Right lobe of liver (tissue), 6 donors: ENCODE data around the gene RUBCN. TPM values are rescaled to one million over a fixed set of nuclear protein-coding genes. Genes with fewer than 3 reads are reported as not detected.
A peak's percentile ranks its signal among the peaks of the same experiment; 100 is the strongest.
"Not testable (repeated sequence)": the region's sequence is repeated elsewhere in the genome, so short reads cannot be mapped to it uniquely, and the experiment has no call there.

Experiments
- ATAC-seq, 4 donors: fragments of 200-7000 bp; cut with Tn5 transposase; one replicate each; pipeline ENCODE4 v1.9.1; 2020; ENCODE audit warnings: mild to moderate bottlenecking in 4 of 4, moderate library complexity in 4 of 4
- DNase-seq, 3 donors: peaks; one replicate each; pipeline ENCODE4 v3.0.0-alpha.2; 2020
- H3K27ac ChIP-seq, 3 donors: fragments of 200-600 bp; one replicate each; pipeline ENCODE4 v1.8.0; 2022
- H3K27me3 ChIP-seq, 2 donors: fragments of 200-600 bp; one replicate each; pipeline ENCODE4 v1.8.0; 2022
- H3K36me3 ChIP-seq, 4 donors: fragments of 200-600 bp; sonication (generic) in 1 of 4; one replicate each; pipeline versions ENCODE4 v1.5.1 to v1.8.0; 2017 to 2022; ENCODE audit warnings: control low read depth in 1 of 4
- H3K4me1 ChIP-seq, 4 donors: fragments of 200-600 bp; sonication (generic) in 1 of 4; one replicate each; pipeline versions ENCODE4 v1.5.1 to v1.8.0; 2017 to 2022; ENCODE audit warnings: control low read depth in 1 of 4
- H3K4me3 ChIP-seq, 3 donors: fragments of 200-600 bp; one replicate each; pipeline ENCODE4 v1.8.0; 2022
- H3K9me3 ChIP-seq, 4 donors: fragments of 200-600 bp; sonication (generic) in 1 of 4; one replicate each; pipeline versions ENCODE4 v1.5.1 to v1.8.0; 2017 to 2022; ENCODE audit warnings: control low read depth in 1 of 4
- CTCF ChIP-seq, 4 donors: fragments of 200-600 bp in 3 of 4; fragments of 450-650 bp in 1 of 4; IDR thresholded peaks; one replicate each; pipeline versions ENCODE4 v1.5.1 to v1.8.0; 2016 to 2022; ENCODE audit warnings: antibody characterized with exemption in 4 of 4, mild to moderate bottlenecking in 2 of 4
- POLR2A ChIP-seq: fragments of 450-650 bp; IDR thresholded peaks from one replicate; pipeline ENCODE4 v1.6.1; 2017; ENCODE audit warnings: antibody characterized with exemption, mild to moderate bottlenecking
- WGBS: methylation state at CpG from one replicate; pipeline ENCODE4 v1.1.6; 2018; ENCODE audit warnings: low coverage, low lambda C conversion rate; ENCODE audit not compliant: insufficient coverage; ENCODE audit errors: missing lambda C conversion rate; 5-methylcytosine and 5-hydroxymethylcytosine counted together
- intact Hi-C, 2 donors: fragments of 100-400 bp; cut with DNase I; formaldehyde crosslinking; loops; one replicate each; pipeline versions ENCODE4 v1.11.2 to v1.14.1; 2022
- total RNA-seq, 6 experiments: library from RNA; depleted of rRNA in 2 of 6; stranded (reverse); fragments of >200 nt in 2 of 6; fragmentation: NEBNext Ultra II Directional in 3 of 6; extraction: Animal tissue kit (Norgen Biotek cat#: 25700) in 3 of 6; gene quantifications; one replicate each; pipeline versions ENCODE4 v1.1.0 to v1.2.4, GENCODE V29; 2016 to 2023
- donor health status: DM: no; HTN: yes; CAD: no.
- donor health status: DM: no; HTN: no; CAD: no.
- donor health status: DM: no; HTN: no; CAD: no.
- donor health status: DM: no; HTN: yes; CAD: no.
- donor health status: DM: no; HTN: yes; CAD: no.

RUBCN gene
- total RNA-seq, 6 experiments from 2014 or later = 6.4 to 19.4 (median 7.7) TPM

- DNase-seq (no peak), ATAC-seq (no peak)
- TF ChIP-seq CTCF (IDR thresholded peaks at IDR 0.05) (no peak), POLR2A (no peak)
- H3K4me3 ChIP-seq = no peak overlapping the region
- H3K36me3 ChIP-seq = no peaks in the 10 kb centered on the region
- no peaks in the 10 kb centered on the region for H3K27me3 ChIP-seq
- no peak overlapping the region for H3K27ac ChIP-seq
- H3K9me3 ChIP-seq = no peaks in the 10 kb centered on the region
- 90% methylated on average over 3 of the region's 4 CpGs for WGBS
- intact Hi-C loops = no loop called here
- peaks cover 0 to 3% (median 0%) of the 10 kb centered on the region in 4 donors for H3K4me1 ChIP-seq
Observed at GRCh38 chr3:197714251-197714650, 22.5 kb downstream of the RUBCN start.

- TF ChIP-seq POLR2A (no peak), CTCF (IDR thresholded peaks at IDR 0.05) (no peak)
- H3K4me1 ChIP-seq = peaks cover 0 to 3% (median 0%) of the 10 kb centered on the region in 4 donors
- no peak overlapping the region for H3K4me3 ChIP-seq
- 73% methylated on average over 4 of the region's 4 CpGs for WGBS
- peak overlapping the region in 1 of 3 donors; percentile 75 for H3K27ac ChIP-seq
- DNase-seq (no peak), ATAC-seq (no peak)
- H3K27me3 ChIP-seq = no peaks in the 10 kb centered on the region
- H3K9me3 ChIP-seq = no peaks in the 10 kb centered on the region
- intact Hi-C loops = no loop called here
- no peaks in the 10 kb centered on the region for H3K36me3 ChIP-seq
Observed at GRCh38 chr3:197713477-197713822, 23.3 kb downstream of the RUBCN start.

- ATAC-seq = peak; percentile 87 to 97 (median 96)
- intact Hi-C loops = no loop called here
Observed at GRCh38 chr3:197711973-197712707, 24.6 kb downstream of the RUBCN start.

GRCh38 chr3:197710965-197711364 is 25.7 kb downstream of the RUBCN start:
- H3K27me3 ChIP-seq, H3K4me3 ChIP-seq, H3K36me3 ChIP-seq, DNase-seq, H3K27ac ChIP-seq, H3K9me3 ChIP-seq, intact Hi-C loops, ATAC-seq, H3K4me1 ChIP-seq: not testable (repeated sequence)
- 83% methylated on average over 5 of the region's 5 CpGs for WGBS

More at GRCh38 chr3:197711973-197712707, 24.6 kb downstream of the RUBCN start:
- H3K27me3 ChIP-seq = no peaks in the 10 kb centered on the region
- peak; percentile 60 to 69 (median 68) for DNase-seq
- WGBS = 50% methylated on average over 8 of the region's 9 CpGs
- H3K4me3 ChIP-seq = peak overlapping the region in 1 of 3 donors; percentile 28
- peak; percentile 41 for TF ChIP-seq POLR2A
- TF ChIP-seq CTCF (IDR thresholded peaks at IDR 0.05) = no peak
- no peaks in the 10 kb centered on the region for H3K9me3 ChIP-seq
- H3K36me3 ChIP-seq = no peaks in the 10 kb centered on the region
- H3K4me1 ChIP-seq = peaks cover 0 to 3% (median 0%) of the 10 kb centered on the region in 4 donors
- H3K27ac ChIP-seq = peak overlapping the region; percentile 39 to 75 (median 50)

- Histone ChIP-seq H3K4me1 (peaks cover 0 to 3% (median 0%) of the 10 kb centered on the region in 4 donors), H3K9me3 (no peaks in the 10 kb centered on the region), H3K27ac (no peak overlapping the region), H3K4me3 (no peak overlapping the region), H3K27me3 (no peaks in the 10 kb centered on the region), H3K36me3 (peaks cover 0 to 11% (median under 1%) of the 10 kb centered on the region in 4 donors)
- ATAC-seq = no peak
- DNase-seq = no peak
- TF ChIP-seq CTCF (IDR thresholded peaks at IDR 0.05) = no peak
- no peak for TF ChIP-seq POLR2A
- 79% methylated on average over 6 of the region's 9 CpGs for WGBS
- intact Hi-C loops = no loop called here
Observed at GRCh38 chr3:197709135-197709534, 27.6 kb downstream of the RUBCN start.
